Mesenchymal stem cell (in vitro differentiated cells and primary cell): ENCODE data around the gene SLC44A3.

Experiments
- DNase-seq: peaks from one replicate; pipeline ENCODE4 v3.0.0-alpha.2; 2013
- H2AFZ ChIP-seq: one replicate; pipeline ENCODE4 v1.6.1; 2013; ENCODE audit warnings: low read depth, mild to moderate bottlenecking, control low read depth, inconsistent platforms, low read length, moderate library complexity
- H2AK5ac ChIP-seq: 2 replicates; pipeline ENCODE4 v1.6.1; 2013; ENCODE audit warnings: low read length, moderate library complexity, mild to moderate bottlenecking, inconsistent platforms; ENCODE audit not compliant: severe bottlenecking
- H2BK120ac ChIP-seq: one replicate; pipeline ENCODE4 v1.6.1; 2013; ENCODE audit warnings: low read depth, mild to moderate bottlenecking, inconsistent platforms, low read length, moderate library complexity
- H2BK12ac ChIP-seq, 2 experiments: one replicate each; pipeline ENCODE4 v1.6.1; 2013; ENCODE audit warnings: inconsistent platforms in 2 of 2, low read length in 2 of 2, mild to moderate bottlenecking in 2 of 2, moderate library complexity in 2 of 2, control low read depth in 1 of 2
- H2BK15ac ChIP-seq: one replicate; pipeline ENCODE4 v1.6.1; 2013; ENCODE audit warnings: mild to moderate bottlenecking, low read depth, inconsistent platforms; ENCODE audit not compliant: poor library complexity, severe bottlenecking
- H2BK5ac ChIP-seq: 2 replicates; pipeline ENCODE4 v1.6.1; 2013; ENCODE audit warnings: low read depth, mild to moderate bottlenecking, low read length, control low read depth, inconsistent platforms; ENCODE audit not compliant: poor library complexity, severe bottlenecking
- H3K14ac ChIP-seq, 2 experiments: one replicate each; pipeline ENCODE4 v1.6.1; 2013; ENCODE audit warnings: inconsistent platforms in 2 of 2, low read length in 2 of 2, control low read depth in 1 of 2, mild to moderate bottlenecking in 1 of 2, moderate library complexity in 1 of 2
- H3K18ac ChIP-seq, 2 experiments: one replicate each; pipeline ENCODE4 v1.6.1; 2013; ENCODE audit warnings: inconsistent platforms in 2 of 2, low read length in 2 of 2, control low read depth in 1 of 2, low read depth in 1 of 2, mild to moderate bottlenecking in 1 of 2
- H3K23ac ChIP-seq, 2 experiments: one replicate each; pipeline ENCODE4 v1.6.1; 2013; ENCODE audit warnings: inconsistent platforms in 2 of 2, low read length in 2 of 2, mild to moderate bottlenecking in 2 of 2, moderate library complexity in 2 of 2, control low read depth in 1 of 2
- H3K27ac ChIP-seq: 2 replicates; pipeline ENCODE4 v1.5.1; 2013; ENCODE audit warnings: mild to moderate bottlenecking, moderate library complexity, low read length, control low read depth, inconsistent platforms; ENCODE audit not compliant: poor library complexity, severe bottlenecking
- H3K27me3 ChIP-seq, 2 experiments: 2 replicates each; pipeline versions ENCODE4 v1.6.1 to v1.7.0; 2013; ENCODE audit warnings: low read length in 2 of 2, mild to moderate bottlenecking in 2 of 2, moderate library complexity in 2 of 2, control low read depth in 1 of 2, inconsistent platforms in 1 of 2; ENCODE audit not compliant: control insufficient read depth in 1 of 2, insufficient read depth in 1 of 2
- H3K36me3 ChIP-seq, 2 experiments: 2 replicates each; pipeline versions ENCODE4 v1.6.1 to v1.7.0; 2013; ENCODE audit warnings: low read length in 2 of 2, control low read depth in 1 of 2, inconsistent platforms in 1 of 2, low read depth in 1 of 2, mild to moderate bottlenecking in 1 of 2; ENCODE audit not compliant: insufficient read depth in 2 of 2, control insufficient read depth in 1 of 2
- H3K4ac ChIP-seq, 2 experiments: one replicate each; pipeline ENCODE4 v1.6.1; 2013; ENCODE audit warnings: inconsistent platforms in 2 of 2, low read length in 2 of 2, mild to moderate bottlenecking in 2 of 2, moderate library complexity in 2 of 2, control low read depth in 1 of 2, low read depth in 1 of 2
- H3K4me1 ChIP-seq: 2 replicates; pipeline ENCODE4 v1.6.1; 2013; ENCODE audit warnings: low read depth, low read length, control low read depth; ENCODE audit not compliant: control insufficient read depth, insufficient read depth
- H3K4me2 ChIP-seq: 2 replicates; pipeline ENCODE4 v1.6.1; 2013; ENCODE audit warnings: low read length, mild to moderate bottlenecking, inconsistent platforms; ENCODE audit not compliant: poor library complexity, severe bottlenecking
- H3K4me3 ChIP-seq, 2 experiments: 2 replicates each; pipeline versions ENCODE4 v1.5.1 to v1.7.0; 2013; ENCODE audit warnings: low read length in 2 of 2, mild to moderate bottlenecking in 2 of 2, control low read depth in 1 of 2, low read depth in 1 of 2; ENCODE audit not compliant: insufficient read depth in 1 of 2
- H3K79me1 ChIP-seq: replicated peaks from 2 replicates; pipeline ENCODE4 v1.6.1; 2013; ENCODE audit warnings: mild to moderate bottlenecking, control low read depth, low read length, inconsistent platforms; ENCODE audit not compliant: poor library complexity, severe bottlenecking
- H3K9ac ChIP-seq: 2 replicates; pipeline ENCODE4 v1.7.0; 2013; ENCODE audit warnings: mild to moderate bottlenecking, low read length, moderate library complexity
- H3K9me3 ChIP-seq: 2 replicates; pipeline ENCODE4 v1.7.0; 2013; ENCODE audit warnings: mild to moderate bottlenecking, low read length; ENCODE audit not compliant: control insufficient read depth
- H4K8ac ChIP-seq: one replicate; pipeline ENCODE4 v1.6.1; 2013; ENCODE audit warnings: inconsistent platforms, mild to moderate bottlenecking, low read length, moderate library complexity
- H4K91ac ChIP-seq: one replicate; pipeline ENCODE4 v1.6.1; 2013; ENCODE audit warnings: mild to moderate bottlenecking, low read length, inconsistent platforms
- WGBS: methylation state at CpG from one replicate; pipeline ENCODE4 v1.1.7; 2013; ENCODE audit warnings: mixed read lengths; 5-methylcytosine and 5-hydroxymethylcytosine counted together

The SLC44A3 gene

GRCh38 chr1:94783342-94784189 lies 36.6 kb upstream of the SLC44A3 start:
- H4K8ac ChIP-seq = peak overlapping the region; percentile 74
- H3K4ac ChIP-seq = peak overlapping the region; percentile 55 to 81
- peaks cover 0 to 9% of the 10 kb centered on the region in 2 experiments for H3K27me3 ChIP-seq
- H3K18ac ChIP-seq = peak overlapping the region; percentile 72 to 94
- H3K23ac ChIP-seq = peak overlapping the region in 1 of 2 experiments; percentile 81
- peak; percentile 93 for DNase-seq
- peak overlapping the region; percentile 62 for H2AK5ac ChIP-seq
- no peak overlapping the region for H3K4me2 ChIP-seq
- no peak overlapping the region for H2BK15ac ChIP-seq
- no peaks in the 10 kb centered on the region for H3K36me3 ChIP-seq
- H3K9ac ChIP-seq = peak overlapping the region; percentile 78
- H4K91ac ChIP-seq = peak overlapping the region; percentile 84
- peak overlapping the region in 1 of 2 experiments; percentile 43 for H3K4me3 ChIP-seq
- H3K9me3 ChIP-seq = no peaks in the 10 kb centered on the region
- peak overlapping the region; percentile 29 for H2AFZ ChIP-seq
- no peak overlapping the region for H2BK120ac ChIP-seq
- peak overlapping the region; percentile 79 to 91 for H2BK12ac ChIP-seq
- H3K4me1 ChIP-seq = peaks cover 7% of the 10 kb centered on the region
- peaks cover 10% of the 10 kb centered on the region for H3K79me1 ChIP-seq
- peak overlapping the region in 1 of 2 experiments; percentile 81 for H3K14ac ChIP-seq
- 39% methylated on average over 10 of the region's 12 CpGs for WGBS
- H2BK5ac ChIP-seq = no peak overlapping the region
- H3K27ac ChIP-seq = peak overlapping the region; percentile 76

DNA sequence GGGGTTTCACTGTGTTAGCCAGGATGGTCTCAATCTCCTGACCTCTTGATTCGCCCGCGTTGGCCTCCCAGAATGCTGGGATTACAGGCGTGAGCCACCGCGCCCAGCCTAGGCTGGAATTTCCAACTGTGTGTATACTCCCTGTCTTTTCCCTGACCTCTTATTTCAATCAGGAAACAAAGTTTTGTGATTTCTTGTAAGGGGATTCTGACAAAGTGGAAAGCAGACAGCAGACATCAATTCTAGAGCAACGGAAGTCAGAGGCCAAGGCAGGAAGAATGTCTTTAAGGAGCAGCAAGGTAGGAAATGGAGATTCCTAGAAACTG lies 36.0 kb upstream of the SLC44A3 start:
- peak overlapping the region; percentile 75 to 84 for H2BK12ac ChIP-seq
- H3K4me2 ChIP-seq = no peak overlapping the region
- H4K8ac ChIP-seq = peak overlapping the region; percentile 82
- H4K91ac ChIP-seq = peak overlapping the region; percentile 87
- DNase-seq = peak; percentile 53
- H2AFZ ChIP-seq = no peak overlapping the region
- peaks cover 7% of the 10 kb centered on the region for H3K4me1 ChIP-seq
- H3K9ac ChIP-seq = peak overlapping the region; percentile 78
- H3K14ac ChIP-seq = no peak overlapping the region
- H2AK5ac ChIP-seq = no peak overlapping the region
- H3K4me3 ChIP-seq = no peak overlapping the region
- H3K36me3 ChIP-seq = no peaks in the 10 kb centered on the region
- WGBS = 87% methylated on average over 5 of the region's 7 CpGs
- H2BK5ac ChIP-seq = no peak overlapping the region
- H3K27ac ChIP-seq = peak overlapping the region; percentile 52
- no peaks in the 10 kb centered on the region for H3K9me3 ChIP-seq
- peak overlapping the region; percentile 41 for H2BK15ac ChIP-seq
- peaks cover 0 to 9% of the 10 kb centered on the region in 2 experiments for H3K27me3 ChIP-seq
- H3K79me1 ChIP-seq = peaks cover 10% of the 10 kb centered on the region
- H3K18ac ChIP-seq = peak overlapping the region in 1 of 2 experiments; percentile 70
- H2BK120ac ChIP-seq = peak overlapping the region; percentile 86
- H3K4ac ChIP-seq = peak overlapping the region; percentile 75 to 88
- H3K23ac ChIP-seq = no peak overlapping the region

DNA sequence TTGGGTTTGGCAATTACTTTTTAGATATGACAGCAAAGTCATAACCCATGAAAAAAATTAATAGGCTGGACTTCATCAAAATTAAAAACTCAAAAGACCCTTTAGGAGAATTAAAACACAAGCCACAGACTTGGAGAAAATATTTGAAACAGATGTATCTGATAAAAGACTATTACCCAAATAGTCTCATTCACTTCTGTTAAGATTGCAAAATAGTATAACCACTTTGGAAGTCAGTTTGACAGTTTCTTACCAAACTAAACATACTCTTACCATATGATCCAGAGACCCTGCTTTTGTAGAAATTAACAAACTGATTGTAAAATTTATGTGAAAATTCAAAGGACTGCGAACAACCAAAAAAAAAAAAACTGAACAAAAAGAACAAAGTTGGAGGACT lies 32.5 kb upstream of the SLC44A3 start:
- Histone ChIP-seq H4K8ac (no peak overlapping the region), H2BK5ac (no peak overlapping the region), H2AFZ (no peak overlapping the region), H3K18ac (no peak overlapping the region), H3K27me3 (no peaks in the 10 kb centered on the region), H3K79me1 (peaks cover 6% of the 10 kb centered on the region), H2BK120ac (no peak overlapping the region), H3K23ac (no peak overlapping the region), H2BK12ac (no peak overlapping the region), H2BK15ac (no peak overlapping the region), H3K9ac (no peak overlapping the region), H2AK5ac (no peak overlapping the region), H3K4me3 (no peak overlapping the region), H3K4ac (no peak overlapping the region), H3K14ac (no peak overlapping the region), H3K36me3 (no peaks in the 10 kb centered on the region), H3K4me1 (peaks cover 8% of the 10 kb centered on the region), H4K91ac (no peak overlapping the region), H3K27ac (no peak overlapping the region), H3K9me3 (no peaks in the 10 kb centered on the region), H3K4me2 (no peak overlapping the region)
- no peak for DNase-seq
- no CpG with 5 or more reads among the region's 1 CpG for WGBS

DNA sequence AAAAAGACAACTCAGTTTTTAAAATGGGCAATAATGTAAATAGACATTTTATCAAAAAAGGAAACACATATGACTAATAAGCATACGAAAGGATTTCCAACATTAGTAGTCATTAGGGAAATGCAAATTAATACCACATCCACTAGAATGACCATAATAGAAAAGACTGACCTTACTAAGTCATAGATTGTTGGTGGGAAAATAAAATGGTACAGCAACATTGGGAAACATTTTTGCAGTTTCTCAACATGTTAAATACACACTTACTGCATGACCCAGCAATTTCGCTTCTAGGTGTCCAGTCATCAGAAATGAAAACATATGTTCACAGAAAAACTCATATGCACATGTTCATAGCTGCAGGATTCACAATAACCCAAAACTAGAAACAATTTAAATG lies 29.9 kb upstream of the SLC44A3 start:
- Histone ChIP-seq H3K4me2 (no peak overlapping the region), H2BK15ac (no peak overlapping the region), H2AFZ (no peak overlapping the region), H3K27me3 (no peaks in the 10 kb centered on the region), H3K23ac (no peak overlapping the region), H2BK5ac (no peak overlapping the region), H3K27ac (no peak overlapping the region), H4K91ac (no peak overlapping the region), H3K9ac (no peak overlapping the region), H3K79me1 (peaks cover 8% of the 10 kb centered on the region), H3K4me1 (peaks cover 2% of the 10 kb centered on the region), H2BK12ac (no peak overlapping the region), H3K18ac (no peak overlapping the region), H3K14ac (no peak overlapping the region), H2BK120ac (no peak overlapping the region), H3K4me3 (no peak overlapping the region), H3K36me3 (no peaks in the 10 kb centered on the region), H3K9me3 (no peaks in the 10 kb centered on the region), H2AK5ac (no peak overlapping the region), H4K8ac (no peak overlapping the region), H3K4ac (no peak overlapping the region)
- WGBS = 69% methylated on average over 2 of the region's 2 CpGs
- DNase-seq = peak; percentile 46
